Calu3 (cell line): ENCODE data around the gene PCED1B. TPM values are rescaled to one million over a fixed set of nuclear protein-coding genes. Genes with fewer than 3 reads are reported as not detected.
A peak's percentile ranks its signal among the peaks of the same experiment; 100 is the strongest.

Source experiments
- BruUV-seq: library from RNA; stranded (reverse); fragments of 400-500 nt; replicated peaks from 2 replicates; lab custom pipeline; 2021; lab: Mats Ljungman, UMichigan
- CTCF ChIA-PET: fragments of 300-600 bp; sonication (Branson Sonifier 250); formaldehyde crosslinking; loops from one replicate; lab custom pipeline; 2022; ENCODE audit warnings: antibody characterized with exemption; lab: Charles Lee
- DNase-seq: peaks from one replicate; pipeline ENCODE4 v3.0.0; 2022
- H3K27ac Mint-ChIP-seq: one replicate; pipeline ENCODE4 v1.8.0; 2022; ENCODE audit warnings: mixed read lengths; ENCODE audit not compliant: unreplicated experiment
- H3K27me3 Mint-ChIP-seq: one replicate; pipeline ENCODE4 v1.8.0; 2022; ENCODE audit warnings: mixed read lengths; ENCODE audit not compliant: unreplicated experiment
- H3K36me3 Mint-ChIP-seq: one replicate; pipeline ENCODE4 v1.8.0; 2022; ENCODE audit warnings: mild to moderate bottlenecking, moderate library complexity, mixed read lengths; ENCODE audit not compliant: insufficient read depth, unreplicated experiment
- H3K4me1 Mint-ChIP-seq: one replicate; pipeline ENCODE4 v1.8.0; 2022; ENCODE audit warnings: mild to moderate bottlenecking, low read depth, mixed read lengths; ENCODE audit not compliant: unreplicated experiment
- H3K4me3 Mint-ChIP-seq: one replicate; pipeline ENCODE4 v1.8.0; 2022; ENCODE audit warnings: mild to moderate bottlenecking, low read depth, moderate library complexity, mixed read lengths; ENCODE audit not compliant: unreplicated experiment
- H3K9me3 Mint-ChIP-seq: one replicate; pipeline ENCODE4 v1.8.0; 2022; ENCODE audit warnings: low read depth, mixed read lengths; ENCODE audit not compliant: unreplicated experiment
- CTCF ChIP-seq: fragments of 200-600 bp; IDR thresholded peaks from one replicate; pipeline ENCODE4 v1.8.0; 2022; ENCODE audit warnings: antibody characterized with exemption; ENCODE audit not compliant: unreplicated experiment
- intact Hi-C: fragments of 100-400 bp; cut with micrococcal nuclease; formaldehyde crosslinking; loops from one replicate; pipeline ENCODE4 v1.10.0; 2022; ENCODE audit not compliant: unreplicated experiment
- total RNA-seq: library from RNA; stranded (reverse); gene quantifications from 2 replicates; pipeline ENCODE4 v1.2.3, GENCODE V29; 2022

PCED1B gene
- total RNA-seq, 1 experiment from 2014 or later, result 4.1 TPM

- BruUV-seq, result no TSS peak
- H3K27me3 Mint-ChIP-seq, result no peaks in the 10 kb centered on the region
- H3K4me1 Mint-ChIP-seq, result peaks cover 41% of the 10 kb centered on the region
- H3K9me3 Mint-ChIP-seq, result peaks cover 3% of the 10 kb centered on the region
- H3K36me3 Mint-ChIP-seq, result peaks cover 15% of the 10 kb centered on the region
- H3K4me3 Mint-ChIP-seq, result peak overlapping the region; percentile 17
- CTCF ChIA-PET, result no interaction called here
- intact Hi-C loops, result no loop called here
- peak overlapping the region; percentile 85 for H3K27ac Mint-ChIP-seq
- no peak for DNase-seq
- TF ChIP-seq CTCF, result no peak
Measured at GRCh38 chr12:47221256-47222023, 142.0 kb downstream of the PCED1B start.

- CTCF ChIA-PET, result no interaction called here
- Mint-ChIP-seq H3K9me3 (peaks cover 3% of the 10 kb centered on the region), H3K4me3 (no peak overlapping the region), H3K36me3 (peaks cover 10% of the 10 kb centered on the region), H3K4me1 (peaks cover 32% of the 10 kb centered on the region), H3K27ac (peak overlapping the region; percentile 50), H3K27me3 (no peaks in the 10 kb centered on the region)
- BruUV-seq, result no TSS peak
- intact Hi-C loops, result no loop called here
- DNase-seq, result no peak
- TF ChIP-seq CTCF, result no peak
Measured at GRCh38 chr12:47222520-47223030, 143.2 kb downstream of the PCED1B start.

GRCh38 chr12:47223031-47223847 lies 143.8 kb downstream of the PCED1B start:
- CTCF ChIA-PET, result no interaction called here
- peak overlapping the region; percentile 50 for H3K27ac Mint-ChIP-seq
- no peak for TF ChIP-seq CTCF
- peaks cover 3% of the 10 kb centered on the region for H3K9me3 Mint-ChIP-seq
- H3K27me3 Mint-ChIP-seq, result no peaks in the 10 kb centered on the region
- H3K4me3 Mint-ChIP-seq, result peak overlapping the region; percentile 33
- H3K36me3 Mint-ChIP-seq, result peaks cover 10% of the 10 kb centered on the region
- no peak for DNase-seq
- intact Hi-C loops, result no loop called here
- BruUV-seq, result no TSS peak
- H3K4me1 Mint-ChIP-seq, result peaks cover 32% of the 10 kb centered on the region

GRCh38 chr12:47223848-47224213 lies 144.4 kb downstream of the PCED1B start:
- Mint-ChIP-seq H3K4me3 (peak overlapping the region; percentile 33), H3K27ac (peak overlapping the region; percentile 50), H3K36me3 (peaks cover 10% of the 10 kb centered on the region), H3K9me3 (peaks cover 3% of the 10 kb centered on the region), H3K4me1 (peaks cover 32% of the 10 kb centered on the region), H3K27me3 (no peaks in the 10 kb centered on the region)
- intact Hi-C loops, result no loop called here
- CTCF ChIA-PET, result no interaction called here
- peak; percentile 32 for DNase-seq
- BruUV-seq, result no TSS peak
- TF ChIP-seq CTCF, result no peak
